GM19193 (cell line): ENCODE measurements around the gene DBH.

Experiments
- POLR2A ChIP-seq: IDR thresholded peaks from 4 replicates; pipeline ENCODE4 v1.6.1; 2011; ENCODE audit not compliant: insufficient read depth, insufficient read length; ENCODE audit errors: extremely low read depth

The DBH gene

GRCh38 chr9:133633681-133634080 lies 2.5 kb upstream of the DBH start:
- no peak for TF ChIP-seq POLR2A

GRCh38 chr9:133634081-133634691 lies 2.0 kb upstream of the DBH start:
- TF ChIP-seq POLR2A = no peak

GRCh38 chr9:133635098-133635497 lies 1.1 kb upstream of the DBH start:
- no peak for TF ChIP-seq POLR2A

- TF ChIP-seq POLR2A = no peak
Observed at GRCh38 chr9:133636902-133637301, 739 bp downstream of the DBH start.

GRCh38 chr9:133637451-133638055 lies 1.4 kb downstream of the DBH start:
- TF ChIP-seq POLR2A = no peak

GRCh38 chr9:133638076-133638475 lies 1.9 kb downstream of the DBH start:
- no peak for TF ChIP-seq POLR2A

- no peak for TF ChIP-seq POLR2A
Observed at GRCh38 chr9:133638711-133639110, 2.5 kb downstream of the DBH start.

- TF ChIP-seq POLR2A = no peak
Observed at GRCh38 chr9:133639613-133640012, 3.5 kb downstream of the DBH start.

- TF ChIP-seq POLR2A = no peak
Observed at GRCh38 chr9:133640160-133640559, 4.0 kb downstream of the DBH start.

GRCh38 chr9:133640580-133641395 lies 4.6 kb downstream of the DBH start:
- no peak for TF ChIP-seq POLR2A

GRCh38 chr9:133641396-133641655 lies 5.2 kb downstream of the DBH start:
- TF ChIP-seq POLR2A = no peak

GRCh38 chr9:133641861-133642595 lies 5.9 kb downstream of the DBH start:
- TF ChIP-seq POLR2A = no peak

- TF ChIP-seq POLR2A = no peak
Observed at GRCh38 chr9:133642708-133643361, 6.7 kb downstream of the DBH start.

GRCh38 chr9:133643362-133643755 lies 7.2 kb downstream of the DBH start:
- no peak for TF ChIP-seq POLR2A
